ENCODE measurements around the gene HLA-A.

- peak in 7 of 12 donors; percentile 12 to 48 (median 32) for TF ChIP-seq CTCF (IDR thresholded peaks at IDR 0.05)
- peak in 1 of 2 donors; percentile 55 for TF ChIP-seq POLR2A (IDR thresholded peaks at IDR 0.05)
Observed at GRCh38 chr6:29976588-29977424, 34.5 kb downstream of the HLA-A start.

Measured in heart left ventricle (tissue), 13 donors.